DND-41 (cell line): Measurements from ENCODE around the gene OR10J4.

ENCODE experiments used
- ATAC-seq: fragments of 200-7000 bp; cut with Tn5 transposase; 3 replicates; pipeline ENCODE4 v1.9.1; 2021; ENCODE audit warnings: low read depth; ENCODE audit not compliant: insufficient read depth
- DNase-seq: peaks from one replicate; pipeline ENCODE4 v3.0.0-alpha.2; 2020
- H2AFZ ChIP-seq: 2 replicates; pipeline ENCODE4 v1.6.0; 2012; ENCODE audit warnings: low read depth, low read length
- H3K27ac ChIP-seq: 2 replicates; pipeline ENCODE4 v1.5.1; 2012; ENCODE audit warnings: low read length, inconsistent platforms
- H3K27me3 ChIP-seq: fragments of 200-600 bp; sonication (generic); 2 replicates; pipeline ENCODE4 v1.6.0; 2012; ENCODE audit warnings: low read length, mild to moderate bottlenecking, inconsistent platforms; ENCODE audit not compliant: insufficient read depth, poor library complexity
- H3K36me3 ChIP-seq: 2 replicates; pipeline ENCODE4 v1.5.1; 2012; ENCODE audit warnings: low read length, inconsistent platforms; ENCODE audit not compliant: insufficient read depth
- H3K4me1 ChIP-seq: 2 replicates; pipeline ENCODE4 v1.5.1; 2012; ENCODE audit warnings: mild to moderate bottlenecking, low read length; ENCODE audit not compliant: insufficient read depth
- H3K4me2 ChIP-seq: 2 replicates; pipeline ENCODE4 v1.6.0; 2012; ENCODE audit warnings: mild to moderate bottlenecking, moderate library complexity, low read length, inconsistent platforms; ENCODE audit not compliant: insufficient read depth
- H3K4me3 ChIP-seq, 2 experiments: fragments of 200-600 bp in 1 of 2; shearing (Covaris generic) in 1 of 2; 2 replicates each; pipeline ENCODE4 v1.5.1; 2012 to 2016; ENCODE audit warnings: inconsistent platforms in 2 of 2, low read length in 2 of 2, mild to moderate bottlenecking in 2 of 2, low read depth in 1 of 2, moderate library complexity in 1 of 2
- H3K79me2 ChIP-seq: 2 replicates; pipeline ENCODE4 v1.6.0; 2012; ENCODE audit warnings: low read length, inconsistent platforms; ENCODE audit not compliant: insufficient read depth
- H3K9ac ChIP-seq: 2 replicates; pipeline ENCODE4 v1.6.0; 2012; ENCODE audit warnings: low read depth, mild to moderate bottlenecking, inconsistent platforms, low read length, moderate library complexity
- H3K9me3 ChIP-seq: 2 replicates; pipeline ENCODE4 v1.5.1; 2012; ENCODE audit warnings: low read length, moderate library complexity, mild to moderate bottlenecking, inconsistent platforms; ENCODE audit not compliant: insufficient read depth, severe bottlenecking
- H4K20me1 ChIP-seq: 2 replicates; pipeline ENCODE4 v1.6.0; 2012; ENCODE audit warnings: low read length; ENCODE audit not compliant: insufficient read depth
- EZH2 ChIP-seq: IDR thresholded peaks from 3 replicates; pipeline ENCODE4 v1.6.1; 2012; ENCODE audit warnings: borderline replicate concordance, low read depth, mild to moderate bottlenecking, moderate library complexity, low read length, inconsistent platforms; ENCODE audit not compliant: severe bottlenecking
- TF ChIP-seq, protein P1 (sequence below): IDR thresholded peaks from 2 replicates; pipeline ENCODE4 v1.5.1; 2012; ENCODE audit warnings: borderline replicate concordance, low read length, moderate library complexity, mild to moderate bottlenecking; ENCODE audit not compliant: poor library complexity, severe bottlenecking; ENCODE audit errors: extremely low read depth

OR10J4 gene

DNA sequence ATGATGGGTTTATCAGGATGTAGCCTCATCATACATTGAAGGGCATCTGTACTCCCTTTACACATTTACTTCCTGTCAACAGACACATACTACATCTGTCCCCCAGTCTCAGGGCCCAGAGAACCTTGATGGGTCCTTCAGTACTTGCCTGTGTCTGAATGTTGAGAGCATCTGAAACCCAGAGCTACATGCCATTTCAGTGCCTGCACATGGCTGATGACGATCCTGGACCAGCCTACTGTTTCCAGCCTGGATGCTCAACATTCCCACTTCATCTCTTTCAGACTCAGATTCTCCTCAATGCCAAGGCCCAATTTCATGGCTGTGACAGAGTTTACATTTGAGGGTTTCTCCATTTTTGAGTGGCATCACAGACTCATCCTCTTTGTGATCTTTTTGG is at the start of gene OR10J4:
Gene OR10J4, plus strand, starts transcription at position 301 of the 400 bp plus-strand sequence.
- Histone ChIP-seq H3K36me3 (no peaks in the 10 kb centered on the region), H3K4me1 (no peaks in the 10 kb centered on the region), H3K27ac (no peak within 1 kb of the TSS)

DNA sequence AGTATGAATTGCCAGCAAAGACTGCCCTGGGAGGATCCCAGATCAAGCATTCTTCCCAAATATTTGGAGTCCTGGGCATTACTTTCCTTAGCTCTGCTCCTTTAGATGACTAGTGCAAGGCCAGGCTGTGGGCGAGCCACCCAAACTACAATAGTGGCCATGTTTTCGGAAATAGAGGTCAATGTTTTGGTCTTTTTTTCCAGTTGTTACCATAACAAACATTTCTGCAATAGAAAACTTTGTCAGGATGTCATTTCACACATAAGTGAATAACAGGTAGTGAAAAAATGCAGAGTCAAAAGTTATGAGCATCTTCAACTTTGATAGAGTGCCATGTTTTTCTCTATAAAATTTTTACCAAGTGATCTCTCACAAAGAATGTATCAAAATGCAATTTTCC is 25.2 kb upstream of the OR10J4 start:
- H2AFZ ChIP-seq: no peak overlapping the region
- no peaks in the 10 kb centered on the region for H4K20me1 ChIP-seq
- no peak for DNase-seq
- no peak overlapping the region for H3K27ac ChIP-seq
- no peaks in the 10 kb centered on the region for H3K79me2 ChIP-seq
- H3K4me1 ChIP-seq: no peaks in the 10 kb centered on the region
- no peak overlapping the region for H3K4me2 ChIP-seq
- H3K36me3 ChIP-seq: no peaks in the 10 kb centered on the region
- no peak for ATAC-seq
- H3K9me3 ChIP-seq: no peaks in the 10 kb centered on the region
- no peaks in the 10 kb centered on the region for H3K27me3 ChIP-seq
- no peak overlapping the region for H3K9ac ChIP-seq
- TF ChIP-seq EZH2: no peak
- TF ChIP-seq, protein P1, sequence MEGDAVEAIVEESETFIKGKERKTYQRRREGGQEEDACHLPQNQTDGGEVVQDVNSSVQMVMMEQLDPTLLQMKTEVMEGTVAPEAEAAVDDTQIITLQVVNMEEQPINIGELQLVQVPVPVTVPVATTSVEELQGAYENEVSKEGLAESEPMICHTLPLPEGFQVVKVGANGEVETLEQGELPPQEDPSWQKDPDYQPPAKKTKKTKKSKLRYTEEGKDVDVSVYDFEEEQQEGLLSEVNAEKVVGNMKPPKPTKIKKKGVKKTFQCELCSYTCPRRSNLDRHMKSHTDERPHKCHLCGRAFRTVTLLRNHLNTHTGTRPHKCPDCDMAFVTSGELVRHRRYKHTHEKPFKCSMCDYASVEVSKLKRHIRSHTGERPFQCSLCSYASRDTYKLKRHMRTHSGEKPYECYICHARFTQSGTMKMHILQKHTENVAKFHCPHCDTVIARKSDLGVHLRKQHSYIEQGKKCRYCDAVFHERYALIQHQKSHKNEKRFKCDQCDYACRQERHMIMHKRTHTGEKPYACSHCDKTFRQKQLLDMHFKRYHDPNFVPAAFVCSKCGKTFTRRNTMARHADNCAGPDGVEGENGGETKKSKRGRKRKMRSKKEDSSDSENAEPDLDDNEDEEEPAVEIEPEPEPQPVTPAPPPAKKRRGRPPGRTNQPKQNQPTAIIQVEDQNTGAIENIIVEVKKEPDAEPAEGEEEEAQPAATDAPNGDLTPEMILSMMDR: no peak
- no peak overlapping the region for H3K4me3 ChIP-seq

More for the DNA sequence above, at the start of gene OR10J4:
- TF ChIP-seq EZH2: no peak
- TF ChIP-seq, protein P1: no peak
- ATAC-seq (no peak), DNase-seq (no peak)
- no peaks in the 10 kb centered on the region for H4K20me1 ChIP-seq
- H3K4me2 ChIP-seq: no peak within 1 kb of the TSS
- H2AFZ ChIP-seq: no peak within 1 kb of the TSS
- H3K79me2 ChIP-seq: no peaks in the 10 kb centered on the region
- H3K9ac ChIP-seq: no peak within 1 kb of the TSS
- H3K9me3 ChIP-seq: no peaks in the 10 kb centered on the region
- H3K27me3 ChIP-seq: no peaks in the 10 kb centered on the region
- no peak within 1 kb of the TSS for H3K4me3 ChIP-seq

DNA sequence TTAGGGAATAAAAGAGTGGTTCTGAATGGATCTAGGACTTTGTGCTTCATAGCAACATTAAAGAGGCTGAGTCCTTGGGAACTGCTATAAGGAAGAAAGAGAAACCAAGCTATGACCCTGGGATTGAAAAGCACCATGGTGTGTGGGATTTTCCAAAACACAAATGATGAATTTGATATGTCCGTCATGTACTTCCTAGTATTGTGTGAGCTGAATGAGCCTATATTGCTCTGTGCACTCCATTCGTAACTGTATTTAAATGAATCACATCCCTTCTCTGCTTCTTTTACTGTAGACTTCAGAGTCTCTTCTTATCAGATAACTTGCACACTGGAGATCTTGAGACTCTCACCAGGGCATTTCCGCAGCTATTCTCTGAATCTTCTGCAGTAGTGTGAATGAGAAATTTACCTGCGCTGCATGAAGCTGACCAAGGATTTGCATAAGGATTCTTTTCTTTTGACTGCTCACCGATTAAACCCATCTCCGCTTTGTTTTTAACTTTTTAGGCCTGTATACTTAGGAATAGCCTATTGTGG is 23.1 kb upstream of the OR10J4 start:
- Histone ChIP-seq H3K4me2 (no peak overlapping the region), H3K9me3 (no peaks in the 10 kb centered on the region), H3K4me1 (no peaks in the 10 kb centered on the region), H2AFZ (no peak overlapping the region), H3K79me2 (no peaks in the 10 kb centered on the region), H3K9ac (no peak overlapping the region), H3K4me3 (no peak overlapping the region), H4K20me1 (no peaks in the 10 kb centered on the region), H3K27me3 (no peaks in the 10 kb centered on the region), H3K27ac (no peak overlapping the region), H3K36me3 (no peaks in the 10 kb centered on the region)
- no peak for ATAC-seq
- TF ChIP-seq EZH2: no peak
- TF ChIP-seq, protein P1: no peak
- DNase-seq: no peak

DNA sequence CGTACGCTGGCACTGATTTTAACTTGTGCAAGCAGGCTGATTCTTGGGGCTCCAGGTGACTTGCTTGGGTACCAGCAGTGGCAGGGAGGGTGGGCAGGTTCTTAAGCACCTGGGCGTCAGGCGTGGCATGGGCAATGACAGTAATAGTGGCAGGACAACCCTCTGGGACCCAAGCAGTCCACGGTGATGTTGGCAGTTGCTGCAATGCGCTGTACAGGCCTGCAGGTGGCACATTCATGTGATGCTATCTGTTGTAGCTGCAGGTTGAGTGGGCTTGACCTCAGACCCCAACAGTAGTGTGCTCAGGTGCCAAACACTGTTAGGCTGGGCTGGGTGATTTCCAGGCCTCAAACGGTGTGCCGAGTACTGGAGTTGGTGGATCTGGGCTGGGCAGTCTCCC is 10.2 kb upstream of the OR10J4 start:
- Histone ChIP-seq H3K9me3 (peaks cover 14% of the 10 kb centered on the region), H3K27me3 (no peaks in the 10 kb centered on the region), H2AFZ (no peak overlapping the region), H3K36me3 (no peaks in the 10 kb centered on the region), H4K20me1 (no peaks in the 10 kb centered on the region), H3K79me2 (no peaks in the 10 kb centered on the region), H3K4me3 (no peak overlapping the region), H3K4me1 (no peaks in the 10 kb centered on the region), H3K4me2 (no peak overlapping the region), H3K9ac (no peak overlapping the region), H3K27ac (no peak overlapping the region)
- ATAC-seq (no peak), DNase-seq (no peak)
- TF ChIP-seq EZH2: no peak
- TF ChIP-seq, protein P1: peak; percentile 35
